ENCODE data around the gene NAP1L1. TPM values are rescaled to one million over a fixed set of nuclear protein-coding genes. Genes with fewer than 3 reads are reported as not detected.

The NAP1L1 gene
- total RNA-seq, 1 donor: 85.6 TPM

GRCh38 chr12:76084863-76085519, 506 bp upstream of the NAP1L1 start:
- DNase-seq (ENCODE audit: low read depth in 2 of 3, low spot score in 2 of 3): peak in 1 of 3 donors; percentile 75

DNA sequence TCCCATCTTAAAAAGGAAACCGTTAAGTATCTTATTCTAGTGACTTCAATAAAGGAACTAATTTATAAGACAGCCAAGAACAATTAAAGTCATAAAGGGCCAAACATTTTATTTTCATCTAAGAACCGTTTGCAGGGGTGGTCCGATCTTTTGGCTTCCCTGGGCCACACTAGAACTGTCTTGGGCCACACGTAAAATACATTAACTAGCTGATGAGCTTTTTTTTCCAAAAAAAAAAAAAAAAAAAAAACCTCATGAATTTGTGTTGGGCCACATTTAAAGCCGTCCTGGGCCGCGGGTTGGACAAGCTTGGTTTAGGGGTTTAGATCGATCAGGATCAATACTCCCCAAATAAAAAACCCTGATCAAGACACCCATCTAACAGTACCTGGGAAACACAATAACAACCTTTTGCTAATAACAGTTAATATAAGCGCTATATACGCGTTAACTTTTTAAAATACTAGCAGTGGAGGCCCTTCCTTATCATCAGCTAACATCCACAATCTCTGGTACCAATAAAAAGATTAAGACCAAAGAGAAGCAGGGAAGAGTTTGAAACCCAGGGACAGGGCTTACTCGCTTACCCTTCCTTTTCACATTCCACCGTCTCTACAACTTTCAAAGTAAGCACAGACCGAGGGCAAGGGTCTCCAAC, 1.1 kb downstream of the NAP1L1 start:
- DNase-seq (ENCODE audit: low read depth in 2 of 3, low spot score in 2 of 3): no peak

DNA sequence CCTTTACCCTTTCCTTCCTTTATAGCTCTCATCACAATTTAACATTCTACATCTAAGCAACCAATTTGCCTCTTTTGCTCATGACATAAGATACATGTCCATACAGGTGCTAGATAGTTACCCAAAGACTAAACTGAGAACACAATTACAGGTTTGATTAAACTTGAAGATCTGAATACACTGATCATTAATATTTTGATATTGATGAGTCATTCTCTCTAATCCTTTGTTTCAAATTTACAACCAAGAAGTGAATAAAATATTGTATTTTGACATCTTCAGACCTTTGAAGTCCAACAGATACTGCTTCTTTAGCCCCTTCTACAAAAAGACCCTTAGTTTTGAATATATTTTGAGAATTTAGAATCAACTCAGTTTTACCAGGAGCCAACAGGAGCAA, 2.6 kb downstream of the NAP1L1 start:
- no peak for DNase-seq (ENCODE audit: low read depth in 2 of 3, low spot score in 2 of 3)

- DNase-seq (ENCODE audit: low read depth in 2 of 3, low spot score in 2 of 3): peak in 2 of 3 donors; percentile 20 to 52
Measured at GRCh38 chr12:76080729-76081415, 3.6 kb downstream of the NAP1L1 start.

- DNase-seq (ENCODE audit: low read depth in 2 of 3, low spot score in 2 of 3): no peak
Measured at GRCh38 chr12:76080017-76080728, 4.3 kb downstream of the NAP1L1 start.

DNA sequence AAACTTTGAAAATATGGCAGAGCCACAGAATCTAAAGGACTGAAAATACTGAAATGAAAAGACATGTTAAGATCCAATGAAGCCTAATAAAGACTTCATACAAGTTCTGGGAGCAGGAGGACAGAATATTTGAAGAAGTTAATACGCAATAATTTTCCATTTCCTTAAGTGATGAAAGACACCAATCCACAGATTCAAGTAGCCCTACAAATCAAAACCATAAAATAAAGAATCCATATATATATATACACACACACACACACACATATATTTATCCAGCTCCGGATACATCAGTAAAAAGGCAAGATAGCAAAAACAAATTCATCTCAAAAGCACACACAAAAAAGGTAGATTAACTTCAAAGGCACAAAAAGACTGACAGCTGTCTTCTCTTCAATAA, 5.7 kb downstream of the NAP1L1 start:
- DNase-seq (ENCODE audit: low read depth in 2 of 3, low spot score in 2 of 3): no peak

DNA sequence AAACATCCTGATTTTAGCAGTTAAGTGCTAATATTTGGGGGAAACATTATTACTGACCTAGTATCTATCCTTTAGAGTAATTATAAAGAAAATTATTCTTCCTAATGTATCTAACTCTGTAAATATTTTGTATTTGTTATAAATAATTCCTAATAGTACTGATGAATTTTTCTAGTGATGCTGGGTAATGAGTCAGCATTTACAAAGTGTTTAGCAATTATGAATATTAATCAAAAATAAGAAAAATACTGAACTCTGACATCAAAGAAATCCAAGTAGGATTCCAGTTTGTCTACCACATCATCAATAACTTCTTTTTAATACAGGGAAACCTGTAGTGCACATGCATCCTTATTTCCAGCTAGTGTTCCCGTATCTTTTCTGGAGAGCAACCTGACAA, 9.0 kb downstream of the NAP1L1 start:
- no peak for DNase-seq (ENCODE audit: low read depth in 2 of 3, low spot score in 2 of 3)

GRCh38 chr12:76074701-76075336, 9.7 kb downstream of the NAP1L1 start:
- DNase-seq (ENCODE audit: low read depth in 2 of 3, low spot score in 2 of 3): peak in 1 of 3 donors; percentile 44

DNA sequence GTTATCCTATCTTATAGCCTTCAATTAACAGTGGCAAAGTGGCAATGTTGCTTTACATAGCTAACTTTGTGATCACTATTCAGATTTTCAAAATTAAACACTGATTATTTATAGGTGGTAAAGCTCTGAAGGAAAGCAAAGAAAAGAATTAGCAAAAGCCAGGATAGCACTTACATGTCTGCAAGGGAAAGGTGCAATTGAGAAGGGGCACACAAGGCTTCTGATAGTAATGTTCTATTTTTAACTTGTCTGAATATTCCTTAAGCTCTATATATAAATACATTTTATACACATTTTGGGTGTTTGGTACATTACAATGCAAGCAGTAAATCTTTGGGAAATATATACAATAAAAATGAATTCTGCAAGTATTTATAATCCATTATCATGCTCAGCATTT, 10.9 kb downstream of the NAP1L1 start:
- DNase-seq (ENCODE audit: low read depth in 2 of 3, low spot score in 2 of 3): no peak

- DNase-seq (ENCODE audit: low read depth in 2 of 3, low spot score in 2 of 3): no peak
Measured at GRCh38 chr12:76072568-76072967, 11.9 kb downstream of the NAP1L1 start.

- no peak for DNase-seq (ENCODE audit: low read depth in 2 of 3, low spot score in 2 of 3)
Measured at GRCh38 chr12:76069339-76069738, 15.1 kb downstream of the NAP1L1 start.

- DNase-seq (ENCODE audit: low read depth in 2 of 3, low spot score in 2 of 3): no peak
Measured at GRCh38 chr12:76065917-76066316, 18.6 kb downstream of the NAP1L1 start.

- DNase-seq (ENCODE audit: low read depth in 2 of 3, low spot score in 2 of 3): peak in 1 of 3 donors; percentile 16
Measured at GRCh38 chr12:76064904-76065303, 19.6 kb downstream of the NAP1L1 start.

DNA sequence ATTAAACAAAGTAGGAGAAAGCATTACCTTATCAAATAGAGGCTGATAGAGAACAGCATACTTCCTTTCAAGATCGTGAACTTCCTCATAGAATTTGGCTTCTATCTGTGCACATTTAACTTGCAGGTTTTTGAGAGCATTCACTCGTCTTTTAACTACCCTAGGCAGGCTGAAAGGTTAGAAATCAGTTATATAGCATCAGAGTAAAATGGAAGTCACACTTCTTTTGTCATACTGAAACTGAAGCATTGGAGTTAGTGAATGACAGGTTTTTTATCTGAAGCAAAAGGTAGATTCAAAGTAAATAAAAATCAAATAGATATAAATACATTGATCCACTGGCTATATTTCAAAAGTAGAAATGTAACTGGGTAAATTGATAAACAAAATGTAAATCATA, 24.4 kb downstream of the NAP1L1 start:
- peak in 1 of 3 donors; percentile 13 for DNase-seq (ENCODE audit: low read depth in 2 of 3, low spot score in 2 of 3)

- no peak for DNase-seq (ENCODE audit: low read depth in 2 of 3, low spot score in 2 of 3)
Measured at GRCh38 chr12:76057326-76057725, 27.2 kb downstream of the NAP1L1 start.

DNA sequence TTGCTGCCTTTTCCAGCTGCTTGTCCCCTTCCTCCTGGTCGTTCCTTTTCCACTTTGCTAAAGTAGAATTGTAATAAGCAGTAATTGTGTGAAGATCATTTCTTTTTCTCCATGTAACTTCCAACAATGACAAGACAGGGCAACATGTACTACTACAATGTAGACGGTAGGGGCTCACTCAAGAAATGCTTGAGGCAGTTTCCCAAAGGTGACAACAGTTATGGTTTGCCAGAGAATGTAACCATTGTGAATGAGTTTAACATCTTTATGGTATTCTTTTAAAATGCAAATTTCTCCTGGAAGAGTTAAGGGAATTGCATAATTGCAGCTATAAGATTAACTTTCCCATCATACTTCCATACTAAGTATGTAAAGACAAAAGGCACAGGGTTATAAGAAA, 29.1 kb downstream of the NAP1L1 start:
- no peak for DNase-seq (ENCODE audit: low read depth in 2 of 3, low spot score in 2 of 3)

- no peak for DNase-seq (ENCODE audit: low read depth in 2 of 3, low spot score in 2 of 3)
Measured at GRCh38 chr12:76049575-76050251, 34.8 kb downstream of the NAP1L1 start.

DNA sequence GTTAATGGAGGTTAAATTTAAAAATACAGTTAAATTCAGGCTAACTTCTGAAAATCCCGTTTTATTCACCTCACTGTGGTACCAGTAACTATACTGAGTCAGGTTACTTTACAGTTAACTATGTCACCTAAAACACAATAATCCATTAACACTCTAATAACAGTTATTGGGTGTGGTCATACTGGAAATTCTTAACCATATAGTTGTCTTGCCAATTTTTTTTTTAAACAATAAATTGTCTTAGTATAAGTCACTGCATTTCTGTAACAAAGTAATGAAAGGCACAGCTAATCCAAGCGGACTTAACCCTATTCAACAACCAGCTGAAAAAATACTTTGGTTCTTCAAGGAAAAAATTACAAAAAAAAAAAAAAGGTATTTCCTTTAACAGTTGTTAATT, 36.7 kb downstream of the NAP1L1 start:
- no peak for DNase-seq (ENCODE audit: low read depth in 2 of 3, low spot score in 2 of 3)

DNA sequence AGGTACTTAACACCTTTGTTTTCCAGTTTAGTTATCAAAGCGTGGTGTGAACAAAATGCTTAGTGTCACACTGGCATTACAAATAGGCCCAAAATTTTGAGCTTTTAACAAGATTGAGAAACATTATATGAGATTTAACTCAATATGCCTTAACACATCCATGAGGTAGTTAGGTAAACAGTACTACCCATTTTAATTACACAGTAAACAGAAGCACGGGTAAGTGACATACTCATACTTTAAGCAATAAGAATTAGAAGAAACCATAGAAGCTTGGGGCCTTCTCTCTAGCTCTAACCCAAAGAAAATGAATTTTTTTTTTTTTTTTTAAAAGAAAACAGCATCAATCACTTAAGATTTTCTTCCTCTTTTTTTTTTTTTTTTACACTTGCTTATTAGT, 37.4 kb downstream of the NAP1L1 start:
- DNase-seq (ENCODE audit: low read depth in 2 of 3, low spot score in 2 of 3): no peak

- no peak for DNase-seq (ENCODE audit: low read depth in 2 of 3, low spot score in 2 of 3)
Measured at GRCh38 chr12:76043377-76043776, 41.1 kb downstream of the NAP1L1 start.
